Measurements from ENCODE around the gene MAN1A1.
"Not testable (repeated sequence)": the region's sequence is repeated elsewhere in the genome, so short reads cannot be mapped to it uniquely, and the experiment has no call there.

Gene MAN1A1

DNA sequence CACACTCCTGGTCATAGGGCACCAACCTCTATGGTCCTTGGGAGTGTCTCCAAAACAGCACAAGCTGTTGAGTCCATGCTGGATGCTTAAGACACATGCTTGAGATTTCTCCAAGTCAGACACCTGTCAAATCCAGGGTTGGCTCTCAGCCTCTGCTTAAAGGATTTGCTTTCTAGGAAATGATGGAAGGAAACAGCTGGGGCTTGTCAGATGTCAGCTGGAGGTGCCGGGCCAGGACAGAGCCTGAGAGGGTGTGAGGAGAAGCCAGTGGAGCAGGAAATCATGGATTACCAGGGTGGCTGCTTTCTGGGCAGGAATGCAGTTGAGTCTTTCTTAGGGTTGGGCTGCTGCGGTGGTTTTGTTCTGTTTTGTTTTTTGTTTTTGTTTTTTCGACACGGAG, 188.1 kb downstream of the MAN1A1 start:
- DNase-seq (ENCODE audit: extremely low spot score, insufficient read length, low read depth) (no peak), FAIRE-seq (no peak)

DNA sequence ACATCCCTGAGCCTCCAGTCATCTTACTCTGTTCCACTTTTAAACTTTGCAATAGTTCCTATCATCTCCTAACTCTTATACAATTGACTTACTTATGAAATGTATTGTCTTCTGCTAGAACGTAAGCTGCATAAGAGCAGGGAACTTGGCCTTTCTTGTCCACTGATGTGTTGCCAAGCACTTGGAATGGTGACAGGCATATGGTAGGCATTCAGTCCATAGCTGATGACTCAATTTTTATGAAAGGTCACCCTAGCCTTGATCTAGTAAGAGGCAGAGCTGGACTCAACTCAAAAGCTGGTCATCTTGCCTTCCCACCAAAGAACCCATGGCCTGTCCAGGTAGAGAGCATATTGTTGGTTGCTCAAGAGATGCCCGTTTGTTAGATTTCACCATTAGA, 188.7 kb downstream of the MAN1A1 start:
- DNase-seq (ENCODE audit: extremely low spot score, insufficient read length, low read depth), result no peak
- FAIRE-seq, result no peak

DNA sequence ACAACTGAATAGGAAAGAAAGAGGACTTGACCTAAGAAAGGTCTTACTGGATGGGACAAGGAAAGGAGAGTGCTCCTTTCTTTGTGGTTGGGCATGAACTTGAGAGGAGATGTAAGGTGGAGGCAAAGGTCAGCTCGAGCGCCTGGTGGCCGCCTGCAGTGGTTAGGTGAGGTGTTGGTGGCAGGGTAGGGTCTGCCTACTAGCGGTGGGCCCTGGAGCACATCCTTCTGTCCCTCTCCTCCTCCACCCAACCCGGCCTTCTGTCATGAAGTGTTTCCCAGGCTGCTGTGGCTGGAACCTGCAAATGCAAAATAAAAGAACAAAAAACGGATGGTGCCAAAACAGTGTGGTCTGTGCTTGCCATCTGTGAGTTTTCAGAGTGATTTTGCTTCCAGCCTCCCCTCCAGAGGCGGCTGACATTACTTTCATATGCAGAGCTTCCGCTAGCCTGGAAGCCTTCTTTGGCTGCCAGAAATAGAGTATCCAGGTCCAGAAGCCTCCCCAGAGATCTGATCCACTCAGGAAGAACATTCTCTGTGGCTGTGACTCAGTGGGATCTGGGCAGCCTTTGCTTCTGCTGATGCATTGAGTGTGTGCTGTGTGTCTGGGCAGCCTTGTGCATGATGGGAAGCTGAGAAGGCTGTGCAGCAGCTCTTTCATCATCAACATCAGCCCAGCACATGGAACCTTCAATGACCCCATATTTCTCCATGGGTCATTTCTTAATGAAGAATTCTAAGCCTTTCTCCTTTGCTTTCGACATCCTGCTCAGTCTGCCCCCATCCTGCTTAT, 191.3 kb downstream of the MAN1A1 start:
- DNase-seq (ENCODE audit: extremely low spot score, insufficient read length, low read depth), result no peak

DNA sequence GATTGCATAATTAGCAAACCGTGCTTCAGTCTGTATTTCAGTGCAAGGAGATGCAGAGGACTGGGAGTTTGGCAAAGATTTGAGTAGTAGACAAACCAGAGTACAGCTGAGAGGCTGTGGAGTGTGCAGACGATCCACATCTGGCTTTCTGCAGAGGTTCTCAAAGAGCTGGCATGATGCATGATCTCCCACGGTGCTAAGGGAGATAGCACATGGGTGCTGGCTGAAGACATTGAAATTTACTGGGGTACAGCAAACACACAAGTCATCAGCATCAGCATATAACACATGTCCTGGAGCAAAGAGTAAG, 192.1 kb downstream of the MAN1A1 start:
- no peak for DNase-seq (ENCODE audit: extremely low spot score, insufficient read length, low read depth)
- no peak for FAIRE-seq

More for the DNA sequence above, 191.3 kb downstream of the MAN1A1 start:
- no peak for FAIRE-seq

DNA sequence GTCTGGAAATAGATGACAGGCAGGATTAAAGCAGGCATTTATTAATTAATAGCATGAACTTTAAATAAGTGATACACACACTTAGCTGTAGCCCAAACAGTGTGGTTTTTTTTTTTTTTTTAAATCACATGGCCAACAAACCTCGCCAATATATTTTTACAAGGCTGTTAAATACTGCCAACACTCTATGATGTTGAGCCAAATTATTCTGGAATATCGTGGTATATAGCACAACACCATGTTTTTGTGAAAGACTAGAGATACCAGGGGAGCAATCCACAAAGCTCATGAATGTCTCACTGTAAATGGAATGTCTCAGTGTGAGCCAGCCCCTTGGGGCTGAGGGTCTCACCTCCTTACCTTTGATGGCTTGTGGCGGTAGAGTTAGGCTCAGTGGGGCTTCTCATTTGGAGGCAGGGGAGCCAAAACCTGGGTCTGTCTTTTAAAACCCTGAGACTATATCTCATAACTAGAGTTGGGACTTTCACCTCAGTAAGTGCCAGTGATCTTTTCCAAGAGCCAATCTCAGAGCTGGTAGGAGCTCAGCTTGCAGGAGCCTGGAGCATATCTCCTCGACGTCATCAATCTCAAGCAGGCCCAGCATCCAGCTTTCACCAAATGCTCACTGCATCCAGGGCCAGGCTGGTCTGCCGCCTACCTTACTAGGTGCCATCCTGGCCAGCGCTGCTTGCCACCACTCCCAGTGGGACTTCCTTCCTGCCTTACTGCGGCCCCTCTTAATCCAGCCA, 192.6 kb downstream of the MAN1A1 start:
- no peak for FAIRE-seq
- no peak for DNase-seq (ENCODE audit: extremely low spot score, insufficient read length, low read depth)

DNA sequence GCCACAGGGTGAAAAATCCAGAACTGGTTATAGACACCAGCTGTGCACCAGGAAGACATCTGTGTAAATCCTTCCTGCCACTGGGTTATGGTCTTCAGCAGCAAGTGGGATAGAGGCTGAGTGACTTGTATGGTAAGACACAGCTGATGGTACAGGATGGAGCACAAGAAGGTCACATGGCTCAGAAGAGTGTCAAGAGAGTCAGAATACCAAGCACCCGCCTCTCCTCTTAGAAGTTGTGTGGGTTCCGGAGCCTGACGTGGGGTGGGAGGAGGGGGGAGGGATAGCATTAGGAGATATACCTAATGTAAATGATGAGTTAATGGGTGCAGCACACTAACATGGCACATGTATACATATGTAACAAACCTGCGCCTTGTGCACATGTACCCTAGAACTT, 193.5 kb downstream of the MAN1A1 start:
- FAIRE-seq; DNase-seq (ENCODE audit: extremely low spot score, insufficient read length, low read depth): not testable (repeated sequence)

DNA sequence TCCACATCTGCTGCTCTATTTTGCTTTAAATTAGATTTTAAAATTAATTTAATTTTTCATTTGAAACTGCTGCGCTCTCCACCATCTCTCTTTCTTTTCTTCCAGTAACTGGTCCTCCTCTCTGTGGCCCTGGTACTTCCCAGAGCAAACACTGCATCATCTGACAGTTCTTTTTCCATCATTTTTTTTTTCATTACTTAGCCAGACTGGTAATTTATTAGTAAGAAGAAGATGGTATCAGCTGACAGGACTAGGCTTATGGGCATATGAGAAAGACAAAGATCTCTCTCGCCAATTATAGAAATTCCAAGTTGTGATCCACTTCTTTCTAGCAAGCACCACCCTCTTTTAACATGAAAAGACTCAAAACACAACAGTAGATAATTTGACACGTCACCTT, 197.4 kb downstream of the MAN1A1 start:
- DNase-seq (ENCODE audit: extremely low spot score, insufficient read length, low read depth), result no peak
- FAIRE-seq, result no peak

DNA sequence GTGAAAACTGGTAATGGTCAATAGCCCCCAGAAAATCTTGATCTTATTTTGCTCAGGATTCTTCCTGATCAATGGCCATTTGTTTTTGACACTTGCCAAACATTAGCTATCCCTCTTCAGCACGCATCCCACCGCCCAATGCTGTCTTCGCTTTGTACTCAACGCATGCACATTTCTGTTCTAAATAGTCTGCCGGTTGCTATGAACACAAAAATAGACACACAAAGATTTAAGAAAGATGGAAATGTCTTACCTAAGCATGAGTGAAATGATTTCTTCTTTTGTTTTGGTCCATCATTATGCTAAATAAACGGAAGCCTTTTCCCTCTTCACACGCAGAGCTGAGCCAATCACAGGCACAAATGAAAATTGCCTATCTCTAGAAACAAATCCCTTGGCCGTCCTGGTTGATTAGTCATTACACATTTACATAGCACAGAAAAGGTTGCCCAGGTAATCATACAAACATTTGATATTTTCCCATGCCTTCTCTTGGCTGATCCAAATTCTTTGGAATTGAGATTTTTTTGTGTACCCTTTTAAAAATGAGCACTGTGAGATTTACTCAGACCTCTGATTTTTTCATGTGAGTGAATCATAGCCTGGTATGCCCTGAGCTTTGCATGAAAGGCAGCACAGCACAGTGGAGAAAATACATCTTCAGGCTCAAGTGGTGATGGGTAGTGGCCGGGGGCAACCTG, 200.6 kb downstream of the MAN1A1 start:
- FAIRE-seq, result no peak

DNA sequence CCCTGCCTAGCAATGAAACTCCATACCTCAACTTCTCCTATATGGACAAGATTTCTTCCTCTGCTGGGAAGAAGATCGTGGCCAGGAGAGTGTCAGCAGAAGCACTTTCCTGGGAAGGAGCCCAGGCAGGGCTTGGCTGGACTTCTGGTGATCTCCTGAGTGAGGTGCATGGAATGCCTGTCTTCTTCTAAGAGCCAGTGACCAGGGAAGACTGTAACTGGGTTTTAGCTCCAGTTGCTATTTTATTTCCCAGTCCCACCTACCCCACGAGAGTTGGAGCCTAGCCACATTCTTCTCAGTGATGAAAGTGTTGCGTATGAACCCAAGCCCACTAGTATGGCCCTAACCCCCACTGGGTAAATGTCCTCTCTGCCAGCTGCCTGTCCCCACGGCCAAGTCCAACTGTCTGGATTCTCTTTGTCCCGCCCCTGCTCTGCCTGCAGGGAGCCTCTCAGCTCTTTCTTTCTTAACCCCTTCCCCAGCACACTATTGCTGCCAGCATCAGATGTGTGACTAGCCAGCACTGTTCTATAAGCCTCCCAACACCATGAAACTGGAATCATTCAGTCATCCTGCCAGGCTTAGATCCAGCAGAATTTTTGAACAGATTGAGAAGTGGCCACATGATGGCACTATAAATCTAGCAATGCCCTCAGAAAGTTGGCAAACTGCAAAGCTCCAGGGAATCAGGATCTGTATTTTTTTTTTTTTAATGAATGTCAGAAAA, 201.3 kb downstream of the MAN1A1 start:
- FAIRE-seq, result peak; percentile 73

More for the DNA sequence above, 200.6 kb downstream of the MAN1A1 start:
- DNase-seq (ENCODE audit: extremely low spot score, insufficient read length, low read depth), result no peak

DNA sequence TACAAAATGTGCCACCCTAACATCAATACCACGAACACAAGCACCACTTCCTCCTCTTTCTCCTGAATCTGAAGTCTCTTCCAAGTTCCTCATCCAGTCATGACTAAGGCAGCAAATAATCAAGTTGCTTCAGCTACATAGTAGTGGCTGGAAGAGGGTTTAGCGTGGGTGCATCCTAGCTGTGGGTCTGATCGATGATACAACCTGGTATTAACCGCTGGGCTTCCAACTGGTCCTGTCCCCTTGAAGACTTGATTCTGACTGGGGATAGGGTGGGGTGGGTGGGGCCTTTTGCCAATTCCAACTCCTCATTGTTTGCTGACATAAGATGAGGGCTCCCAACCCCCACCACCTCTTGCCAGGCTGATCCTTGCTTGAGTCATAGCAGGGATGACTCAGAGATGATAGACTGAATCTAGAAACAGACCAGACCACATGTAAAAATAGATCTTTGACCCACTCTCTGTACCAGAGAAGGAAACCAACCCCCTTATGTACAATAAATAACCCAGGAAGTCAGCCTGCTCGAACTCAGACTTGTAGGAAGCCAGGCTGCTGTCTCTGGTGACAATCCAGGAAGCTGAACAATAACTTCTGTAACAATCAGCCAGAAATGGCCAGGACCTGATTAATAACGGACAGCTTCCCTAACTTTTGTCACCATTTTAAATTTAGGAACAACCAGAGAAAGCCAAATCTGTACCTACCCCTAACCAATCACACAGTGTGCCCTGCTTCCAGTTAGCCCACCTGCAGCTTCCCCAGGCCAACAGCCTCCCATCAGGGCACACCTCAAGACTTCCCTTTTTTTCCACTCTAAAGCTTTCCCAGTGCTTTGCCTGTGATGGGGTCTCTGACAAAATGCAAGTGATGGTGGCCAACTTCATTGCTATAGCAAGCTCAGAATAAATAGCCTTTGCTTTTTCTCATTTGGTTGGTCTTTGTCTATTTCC, 202.2 kb downstream of the MAN1A1 start:
- peak; percentile 81 for FAIRE-seq

More for the DNA sequence above, 201.3 kb downstream of the MAN1A1 start:
- DNase-seq (ENCODE audit: extremely low spot score, insufficient read length, low read depth), result no peak

DNA sequence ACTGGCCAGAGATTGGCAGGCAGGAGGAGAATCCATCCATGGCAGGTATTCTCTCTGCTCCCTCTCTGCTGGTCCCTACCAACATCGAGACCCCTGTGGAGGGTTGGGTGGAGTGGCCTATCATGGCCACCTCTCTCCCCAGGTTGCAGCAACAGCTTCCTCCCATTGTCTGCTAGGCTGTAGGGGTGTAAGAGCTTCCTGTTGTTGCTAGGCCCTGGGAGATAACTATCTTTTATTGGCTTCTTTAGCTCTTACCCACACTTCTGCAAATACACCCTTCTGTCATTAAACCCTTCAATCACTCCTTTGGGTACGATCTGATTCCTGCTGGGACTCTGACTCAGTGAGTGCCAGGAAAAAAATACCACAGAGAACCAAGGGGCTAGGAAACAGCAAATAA, 204.4 kb downstream of the MAN1A1 start:
- DNase-seq (ENCODE audit: extremely low spot score, insufficient read length, low read depth) (no peak), FAIRE-seq (no peak)

More for the DNA sequence above, 202.2 kb downstream of the MAN1A1 start:
- peak; percentile 58 for DNase-seq (ENCODE audit: extremely low spot score, insufficient read length, low read depth)

DNA sequence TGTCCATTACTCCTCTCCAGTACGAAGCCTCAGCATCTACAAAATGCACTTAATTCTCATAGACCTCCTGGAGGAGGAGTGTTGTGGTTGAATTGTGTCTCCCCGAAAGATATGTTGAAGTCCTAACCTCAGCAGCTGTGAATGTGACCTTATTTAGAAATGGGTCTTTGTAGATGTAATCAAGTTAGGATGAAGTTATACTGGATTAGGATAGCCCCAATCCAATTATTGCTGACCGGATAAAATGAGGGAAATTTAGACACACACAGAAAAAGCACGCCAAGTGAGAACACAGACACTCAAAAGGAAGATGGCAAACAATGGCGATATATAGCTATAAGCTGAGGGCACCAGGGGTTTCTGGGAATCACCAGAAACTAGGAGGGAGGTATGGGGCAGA, 206.9 kb downstream of the MAN1A1 start:
- DNase-seq (ENCODE audit: extremely low spot score, insufficient read length, low read depth) (no peak), FAIRE-seq (no peak)

DNA sequence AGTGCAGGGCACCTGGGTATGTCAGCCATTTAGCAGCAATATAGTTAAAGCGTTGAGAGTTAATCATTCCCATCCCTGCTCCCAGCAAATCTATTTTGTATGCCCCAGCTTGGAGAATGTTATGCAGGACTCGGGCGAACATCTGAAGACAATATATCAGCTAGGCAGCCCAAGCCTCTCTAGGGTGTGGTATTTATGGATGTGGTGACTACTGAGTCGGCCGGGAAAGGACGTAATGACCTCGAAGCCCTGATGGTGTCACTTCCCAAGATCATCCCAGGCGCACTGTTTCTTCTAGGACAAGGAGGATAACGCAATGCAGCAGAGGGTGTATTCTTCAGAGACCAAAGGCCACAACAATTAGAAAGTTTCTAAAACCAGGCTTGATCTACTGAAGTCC, 207.5 kb downstream of the MAN1A1 start:
- FAIRE-seq (no peak), DNase-seq (ENCODE audit: extremely low spot score, insufficient read length, low read depth) (no peak)

DNA sequence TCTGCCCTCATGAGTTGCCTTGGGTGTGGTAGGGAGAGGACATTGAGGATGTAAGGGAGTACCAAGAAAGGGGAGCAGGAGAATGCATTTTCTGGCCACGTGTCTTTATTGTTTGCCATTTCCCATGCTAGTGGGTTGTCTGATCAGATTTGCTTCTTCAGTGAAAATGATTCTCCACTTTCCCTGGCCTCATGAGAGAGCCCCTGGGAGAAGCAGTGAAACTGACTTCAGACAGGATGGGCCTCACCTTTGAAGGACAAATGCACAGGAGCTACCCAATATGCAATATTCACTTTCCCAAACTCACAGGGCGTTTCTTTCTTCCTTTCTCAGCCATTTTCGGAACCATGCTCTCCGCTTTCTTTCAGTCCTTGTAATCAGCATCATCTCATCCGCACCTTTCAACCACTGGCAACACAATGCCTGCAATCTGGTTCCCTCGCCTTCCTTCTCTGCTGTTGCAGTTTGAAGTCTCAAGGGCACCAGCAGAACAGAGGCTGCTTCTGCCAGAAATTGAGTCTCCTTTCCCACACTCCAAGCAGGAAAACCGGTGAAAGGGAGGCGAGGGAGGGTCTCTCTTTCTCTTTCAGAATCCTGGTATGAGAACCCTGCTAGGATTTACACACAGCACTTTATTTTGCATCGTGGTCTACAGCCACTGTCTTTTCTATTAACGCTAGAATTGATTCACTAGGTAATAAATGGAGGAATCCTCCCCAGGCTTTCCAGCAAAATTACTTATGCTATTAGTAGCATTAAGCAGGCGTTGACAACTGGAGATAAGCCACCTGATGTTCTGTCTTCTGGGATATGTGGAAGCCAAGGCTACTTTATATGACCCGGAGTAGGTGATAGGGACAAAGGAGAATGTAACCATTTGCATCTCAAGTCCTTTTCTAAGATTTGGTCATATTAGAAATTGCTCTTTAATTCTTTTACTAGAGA, 209.1 kb downstream of the MAN1A1 start:
- no peak for DNase-seq (ENCODE audit: extremely low spot score, insufficient read length, low read depth)
- FAIRE-seq, result no peak

DNA sequence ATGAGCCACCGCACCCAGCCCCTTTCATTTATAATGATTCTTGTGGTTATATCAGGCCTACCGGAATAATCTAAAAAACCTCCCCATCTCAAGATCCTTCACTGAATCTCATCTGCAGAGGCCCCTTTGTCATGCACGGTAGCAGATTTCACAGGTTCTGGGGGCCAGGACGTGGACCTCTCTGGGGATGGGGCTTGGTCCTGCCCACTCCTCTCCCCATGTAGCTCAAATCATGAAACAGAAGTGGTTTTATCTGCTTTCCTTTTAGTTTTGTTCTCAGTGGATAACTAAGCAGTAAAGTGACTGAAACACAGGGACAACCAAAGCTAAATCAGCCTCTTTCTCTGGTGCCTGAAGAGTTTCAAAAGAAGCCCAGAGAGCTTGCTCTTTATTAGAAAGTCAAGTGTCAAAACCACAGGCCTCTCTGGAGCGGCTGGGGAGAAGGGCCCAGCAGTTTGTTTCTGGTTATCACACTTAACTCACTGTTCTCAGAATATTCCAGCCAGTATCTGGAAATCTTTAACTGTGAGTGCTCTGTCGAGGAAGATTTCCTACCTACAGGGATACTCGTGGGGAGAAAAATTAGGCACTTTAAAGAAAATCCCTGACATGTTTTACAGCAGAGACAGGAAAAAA, 210.5 kb downstream of the MAN1A1 start:
- FAIRE-seq, result peak; percentile 51

DNA sequence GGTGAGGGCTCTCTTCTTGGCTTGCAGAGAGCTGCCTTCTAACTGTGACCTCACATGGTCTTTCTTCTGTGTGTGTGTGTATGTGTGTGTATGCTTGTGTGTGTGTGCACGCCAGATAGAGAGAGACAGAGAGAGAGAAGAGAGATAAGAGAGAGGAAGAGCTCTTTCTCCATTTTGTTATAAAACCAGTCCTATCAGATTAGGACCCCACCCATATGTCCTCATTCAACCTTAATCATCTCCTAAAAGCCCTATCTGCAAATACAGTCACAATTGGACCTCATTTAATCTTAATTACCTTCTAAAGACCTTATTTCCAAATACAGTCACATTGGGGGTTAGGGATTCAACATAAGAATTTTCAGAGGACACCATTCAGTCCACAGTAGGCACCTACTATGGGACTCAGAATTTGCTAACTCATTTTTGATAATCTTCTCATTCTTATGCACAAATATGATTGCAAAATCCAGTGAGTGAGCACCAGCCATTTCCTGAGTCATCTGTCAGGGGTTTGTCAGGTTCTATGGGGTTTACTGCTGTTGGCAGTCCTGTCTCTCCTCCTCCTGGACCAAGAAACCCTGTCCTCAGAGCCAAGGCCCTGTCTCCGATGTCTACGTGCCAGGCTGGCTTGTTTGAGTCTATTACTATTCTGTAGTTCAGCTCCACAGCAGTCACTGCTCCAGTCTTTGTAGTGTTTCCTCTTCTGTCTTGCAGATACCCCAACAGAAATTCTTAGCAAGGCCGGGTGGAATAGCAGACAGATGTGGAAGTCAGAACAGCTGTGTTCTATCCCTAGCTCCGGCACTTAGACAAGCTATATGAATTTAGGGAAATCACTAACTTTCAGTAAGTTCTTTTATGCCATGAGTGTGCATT, 212.1 kb downstream of the MAN1A1 start:
- no peak for FAIRE-seq
- DNase-seq (ENCODE audit: extremely low spot score, insufficient read length, low read depth), result no peak

More for the DNA sequence above, 210.5 kb downstream of the MAN1A1 start:
- DNase-seq (ENCODE audit: extremely low spot score, insufficient read length, low read depth), result no peak

DNA sequence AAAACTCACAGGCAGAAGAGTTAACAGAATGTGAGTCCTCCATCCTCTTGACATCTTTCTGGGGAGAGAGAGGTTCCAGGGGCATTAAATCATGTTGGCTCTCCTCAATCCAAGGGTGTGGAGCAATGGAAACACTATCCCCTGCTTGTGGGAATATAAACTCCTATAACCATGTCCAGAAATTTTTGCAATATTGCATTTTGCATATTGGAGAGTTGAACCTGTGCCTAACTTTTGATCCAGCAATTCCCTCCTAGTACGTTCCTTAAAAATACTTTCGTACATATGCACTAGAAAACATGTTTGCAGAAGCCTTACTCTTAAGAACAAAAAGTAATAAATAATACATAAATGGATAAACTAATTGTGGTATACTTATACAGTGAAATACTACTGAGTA, 214.8 kb downstream of the MAN1A1 start:
- no peak for FAIRE-seq
- no peak for DNase-seq (ENCODE audit: extremely low spot score, insufficient read length, low read depth)

Data from GM18507 (cell line).